ENCODE data around the gene MRPL33. TPM values are rescaled to one million over a fixed set of nuclear protein-coding genes. Genes with fewer than 3 reads are reported as not detected.

MRPL33 gene
- total and polyA plus RNA-seq, 2 of the 13 experiments (the other 11 are each of a cell fraction or from before 2014, with no cell fraction given): 69.7 to 218 TPM

GRCh38 chr2:27724905-27725701 lies 46.4 kb upstream of the MRPL33 start (continued):
- TF ChIP-seq ZNF710 (CRISPR knock-in tag; IDR thresholded peaks at IDR 0.05; ENCODE audit: borderline replicate concordance): peak; percentile 87
- TF ChIP-seq FOXO4 (CRISPR knock-in tag; conservative IDR thresholded peaks at IDR 0.05): no peak
- no peak for TF ChIP-seq TRAFD1 (CRISPR knock-in tag; IDR thresholded peaks at IDR 0.05; ENCODE audit: borderline replicate concordance)
- no peak for TF ChIP-seq EHMT2 (IDR thresholded peaks at IDR 0.05; ENCODE audit: borderline replicate concordance, low read depth, low read length)
- TF ChIP-seq WIZ (CRISPR knock-in tag; IDR thresholded peaks at IDR 0.05): no peak
- peak; percentile 60; the same call in 1 of the 2 replicates for TF ChIP-seq ZNF556 (CRISPR knock-in tag; IDR thresholded peaks at IDR 0.05; ENCODE audit: borderline replicate concordance)
- no peak for TF ChIP-seq GTF2F1 (IDR thresholded peaks at IDR 0.05; ENCODE audit: low read length)
- no peak for TF ChIP-seq GPBP1L1 (CRISPR knock-in tag; IDR thresholded peaks at IDR 0.05)
- no peak for TF ChIP-seq ZNF781 (CRISPR knock-in tag; IDR thresholded peaks at IDR 0.05; ENCODE audit: borderline replicate concordance, not compliant biosample characterization)
- TF ChIP-seq PPARG (CRISPR knock-in tag; conservative IDR thresholded peaks at IDR 0.05): peak; percentile 67; the same call in 1 of the 2 replicates
- no peak for TF ChIP-seq NFATC3 (CRISPR knock-in tag; IDR thresholded peaks at IDR 0.05)
- TF ChIP-seq ZBTB4 (CRISPR knock-in tag; IDR thresholded peaks at IDR 0.05; ENCODE audit: borderline replicate concordance): no peak
- no peak for TF ChIP-seq ZNF639 (CRISPR knock-in tag; conservative IDR thresholded peaks at IDR 0.05)
- no peak for TF ChIP-seq ZNF557 (CRISPR knock-in tag; IDR thresholded peaks at IDR 0.05)
- TF ChIP-seq SAP130 (CRISPR knock-in tag; IDR thresholded peaks at IDR 0.05; ENCODE audit: low read depth): peak; percentile 86
- TF ChIP-seq YEATS2 (CRISPR knock-in tag; IDR thresholded peaks at IDR 0.05; ENCODE audit: borderline replicate concordance): peak; percentile 60; the same call in 1 of the 2 replicates
- TF ChIP-seq ZNF768 (CRISPR knock-in tag; IDR thresholded peaks at IDR 0.05): no peak
